Measurements from ENCODE around the gene LRRD1. TPM values are rescaled to one million over a fixed set of nuclear protein-coding genes. Genes with fewer than 3 reads are reported as not detected.
A peak's percentile ranks its signal among the peaks of the same experiment; 100 is the strongest.

The LRRD1 gene
- total RNA-seq, 1 experiment from 2014 or later: not detected

GRCh38 chr7:92205987-92206386, 27.0 kb upstream of the LRRD1 start:
- Histone ChIP-seq H3K79me2 (ENCODE audit: insufficient read depth, low read length) (no peaks in the 10 kb centered on the region), H3K23ac (ENCODE audit: insufficient read length, low read depth, low read length) (no peak overlapping the region), H4K8ac (replicated peaks; ENCODE audit: insufficient read length, low read depth, low read length) (no peak overlapping the region), H2BK120ac (ENCODE audit: low read depth, low read length, poor library complexity, severe bottlenecking) (no peak overlapping the region), H2BK5ac (ENCODE audit: insufficient read length, low read length) (no peak overlapping the region), H4K91ac (ENCODE audit: insufficient read length, low read depth, low read length) (no peak overlapping the region), H3K23me2 (ENCODE audit: insufficient read length, low read depth, low read length, poor library complexity, severe bottlenecking) (no peaks in the 10 kb centered on the region), H2BK12ac (ENCODE audit: insufficient read length, low read depth, low read length) (no peak overlapping the region), H4K20me1 (ENCODE audit: control insufficient read depth, insufficient read depth, insufficient read length) (no peaks in the 10 kb centered on the region), H3K18ac (ENCODE audit: insufficient read length, low read depth, low read length) (no peak overlapping the region), H3K79me1 (ENCODE audit: insufficient read depth, low read depth, low read length, poor library complexity, severe bottlenecking) (peaks cover 2% of the 10 kb centered on the region), H3K27ac (ENCODE audit: insufficient read length, low read depth, low read length) (no peak overlapping the region), H2BK20ac (ENCODE audit: low read depth, low read length, poor library complexity, severe bottlenecking) (no peak overlapping the region), H3K9me3 (ENCODE audit: control insufficient read depth, low read depth, low read length) (no peaks in the 10 kb centered on the region), H3T11ph (ENCODE audit: low read length) (no peak overlapping the region), H2AK5ac (ENCODE audit: insufficient read length, low read length) (no peak overlapping the region), H3K4me2 (ENCODE audit: insufficient read depth, insufficient read length, low read length) (no peak overlapping the region), H3K4ac (ENCODE audit: low read depth, low read length) (no peak overlapping the region), H4K5ac (ENCODE audit: insufficient read length, low read depth, low read length) (no peak overlapping the region), H3K14ac (ENCODE audit: insufficient read depth, low read length) (no peak overlapping the region), H3K27me3 (ENCODE audit: insufficient read depth, low read length) (no peaks in the 10 kb centered on the region), H3K9ac (ENCODE audit: extremely low read depth, insufficient read length, low read length) (no peak overlapping the region), H3K4me1 (ENCODE audit: insufficient read depth, low read length) (no peaks in the 10 kb centered on the region), H2BK15ac (ENCODE audit: low read depth, low read length) (no peak overlapping the region), H2AFZ (ENCODE audit: low read length) (no peak overlapping the region), H3K56ac (ENCODE audit: insufficient read length, low read depth, low read length) (no peak overlapping the region)
- H3K9me3 Mint-ChIP-seq: no peaks in the 10 kb centered on the region
- no peaks in the 10 kb centered on the region for H3K4me1 Mint-ChIP-seq
- H3K36me3 Mint-ChIP-seq (ENCODE audit: insufficient read depth in 1 of 3, low read depth in 3 of 3): peaks cover 6 to 24% (median 15%) of the 10 kb centered on the region in 3 experiments; a peak in 6 of 7 replicates
- no peak overlapping the region for H3K4me3 Mint-ChIP-seq
- no peaks in the 10 kb centered on the region for H3K27me3 Mint-ChIP-seq (ENCODE audit: low read depth)
- TF ChIP-seq, protein P1, sequence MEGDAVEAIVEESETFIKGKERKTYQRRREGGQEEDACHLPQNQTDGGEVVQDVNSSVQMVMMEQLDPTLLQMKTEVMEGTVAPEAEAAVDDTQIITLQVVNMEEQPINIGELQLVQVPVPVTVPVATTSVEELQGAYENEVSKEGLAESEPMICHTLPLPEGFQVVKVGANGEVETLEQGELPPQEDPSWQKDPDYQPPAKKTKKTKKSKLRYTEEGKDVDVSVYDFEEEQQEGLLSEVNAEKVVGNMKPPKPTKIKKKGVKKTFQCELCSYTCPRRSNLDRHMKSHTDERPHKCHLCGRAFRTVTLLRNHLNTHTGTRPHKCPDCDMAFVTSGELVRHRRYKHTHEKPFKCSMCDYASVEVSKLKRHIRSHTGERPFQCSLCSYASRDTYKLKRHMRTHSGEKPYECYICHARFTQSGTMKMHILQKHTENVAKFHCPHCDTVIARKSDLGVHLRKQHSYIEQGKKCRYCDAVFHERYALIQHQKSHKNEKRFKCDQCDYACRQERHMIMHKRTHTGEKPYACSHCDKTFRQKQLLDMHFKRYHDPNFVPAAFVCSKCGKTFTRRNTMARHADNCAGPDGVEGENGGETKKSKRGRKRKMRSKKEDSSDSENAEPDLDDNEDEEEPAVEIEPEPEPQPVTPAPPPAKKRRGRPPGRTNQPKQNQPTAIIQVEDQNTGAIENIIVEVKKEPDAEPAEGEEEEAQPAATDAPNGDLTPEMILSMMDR (conservative IDR thresholded peaks at IDR 0.05): peak; percentile 32; the same call in 1 of the 3 replicates
- WGBS (ENCODE audit: extremely low coverage, insufficient read length, low lambda C conversion rate): no CpG with 5 or more reads among the region's 3 CpGs
- DNase-seq: peak; percentile 32
- no peak overlapping the region for H3K27ac Mint-ChIP-seq

Measured in H9 (cell line).